Activated CD8-positive, alpha-beta memory T cell treated with anti-CD3 and anti-CD28 coated beads, Interleukin-2, amount 10 ng/mL, durations not matched to agents 7 days and 5 days (primary cell): ENCODE results near the gene FOSL1. TPM values are rescaled to one million over a fixed set of nuclear protein-coding genes. Genes with fewer than 3 reads are reported as not detected.

Experiments
- ATAC-seq: fragments of 150-1000 bp; cut with Tn5 transposase; one replicate; pipeline ENCODE4 v1.10.0; 2021; ENCODE audit warnings: moderate library complexity
- CTCF ChIA-PET: fragments of 350-600 bp; sonication (Branson Sonifier 250); formaldehyde crosslinking; loops from one replicate; lab custom pipeline; 2021; ENCODE audit warnings: antibody characterized with exemption; lab: Charles Lee
- DNase-seq: peaks from one replicate; pipeline ENCODE4 v3.0.0-alpha.2; 2020
- H3K27ac Mint-ChIP-seq: one replicate; pipeline ENCODE4 v1.8.0; 2021; ENCODE audit warnings: mild to moderate bottlenecking, mixed read lengths
- H3K27me3 Mint-ChIP-seq: one replicate; pipeline ENCODE4 v1.8.0; 2021; ENCODE audit warnings: mixed read lengths
- H3K36me3 Mint-ChIP-seq: one replicate; pipeline ENCODE4 v1.8.0; 2021; ENCODE audit warnings: mild to moderate bottlenecking, mixed read lengths
- H3K4me1 Mint-ChIP-seq: one replicate; pipeline ENCODE4 v1.8.0; 2021; ENCODE audit warnings: mixed read lengths
- H3K4me3 Mint-ChIP-seq: one replicate; pipeline ENCODE4 v1.8.0; 2021; ENCODE audit warnings: mild to moderate bottlenecking, moderate library complexity, mixed read lengths
- H3K9me3 Mint-ChIP-seq: one replicate; pipeline ENCODE4 v1.8.0; 2022; ENCODE audit warnings: low read depth, mixed read lengths
- total RNA-seq, 2 experiments: library from RNA; stranded (reverse); gene quantifications; one replicate each; pipeline ENCODE4 v1.2.3, GENCODE V29; 2021

The FOSL1 gene
- total RNA-seq, 2 experiments from 2014 or later: 2.7 to 6.0 TPM

DNA sequence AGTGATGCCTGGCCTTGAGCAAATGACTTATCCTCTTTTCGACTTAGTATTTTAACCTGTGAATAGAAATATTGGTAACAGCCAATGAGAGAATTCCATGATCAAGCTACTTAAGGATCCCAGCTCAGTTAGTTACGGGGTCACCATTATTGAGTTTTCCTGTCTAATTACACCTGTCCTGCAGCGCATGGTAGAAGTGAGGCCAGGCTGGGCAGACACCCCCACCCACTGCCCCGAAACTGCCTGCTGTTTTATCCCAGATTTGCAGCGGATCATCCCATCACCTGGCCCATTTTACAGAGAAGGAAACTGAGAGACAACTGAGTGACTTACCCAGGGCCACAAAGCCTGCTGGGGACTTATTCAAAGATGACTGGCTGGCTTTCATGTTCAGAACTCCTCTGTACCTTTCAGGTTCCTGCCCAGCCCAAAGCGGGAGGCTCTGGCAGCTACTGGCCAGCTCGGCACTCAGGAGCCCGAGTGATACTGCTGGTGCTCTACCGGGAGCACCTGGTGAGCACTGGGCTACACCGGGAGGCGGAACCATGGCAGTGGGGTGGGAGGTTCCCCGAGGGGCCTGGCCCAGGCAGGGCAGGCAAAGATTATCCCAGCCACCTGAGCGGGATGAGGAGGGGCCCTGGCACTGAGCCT, 38.5 kb downstream of the FOSL1 start:
- peaks cover 33% of the 10 kb centered on the region for H3K36me3 Mint-ChIP-seq
- peak overlapping the region; percentile 99 for H3K27ac Mint-ChIP-seq
- peaks cover 30% of the 10 kb centered on the region for H3K4me1 Mint-ChIP-seq
- CTCF ChIA-PET: interaction anchor here (0.8 to 27.4 kb wide), 12 partner anchors 10 to 183 kb away, joined by 3 to 710 read pairs (median 6); partner anchors contain the start of genes AP5B1, BANF1, CCDC85B and CTSW
- H3K27me3 Mint-ChIP-seq: no peaks in the 10 kb centered on the region
- H3K4me3 Mint-ChIP-seq: peak overlapping the region; percentile 91
- no peaks in the 10 kb centered on the region for H3K9me3 Mint-ChIP-seq
- no peak for ATAC-seq
- DNase-seq: no peak

DNA sequence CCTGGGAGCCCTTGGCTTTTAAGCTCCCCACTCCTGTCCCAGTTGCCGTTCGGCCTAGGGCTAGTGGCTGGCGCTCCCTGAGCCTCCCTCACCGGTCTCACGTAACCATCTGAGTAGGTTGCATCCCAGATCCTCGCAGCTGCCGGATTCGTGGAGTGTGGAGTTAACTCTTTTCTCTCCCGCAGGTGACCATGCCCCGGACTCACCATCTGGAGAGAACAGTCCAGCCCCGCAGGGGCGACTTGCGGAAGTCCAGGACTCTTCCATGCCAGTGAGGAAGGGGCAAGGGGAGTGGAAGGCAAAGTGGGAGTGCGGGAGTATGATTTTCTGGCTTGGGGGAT, 39.1 kb downstream of the FOSL1 start:
- CTCF ChIA-PET: interaction anchor here (0.7 to 27.4 kb wide), 14 partner anchors 9 to 198 kb away, joined by 3 to 710 read pairs (median 4); partner anchors contain the start of genes AP5B1, BANF1, CCDC85B and CTSW
- H3K4me1 Mint-ChIP-seq: peaks cover 35% of the 10 kb centered on the region
- no peaks in the 10 kb centered on the region for H3K9me3 Mint-ChIP-seq
- peak overlapping the region; percentile 99 for H3K27ac Mint-ChIP-seq
- no peak for DNase-seq
- peak overlapping the region; percentile 91 for H3K4me3 Mint-ChIP-seq
- H3K27me3 Mint-ChIP-seq: no peaks in the 10 kb centered on the region
- no peak for ATAC-seq
- peaks cover 37% of the 10 kb centered on the region for H3K36me3 Mint-ChIP-seq

DNA sequence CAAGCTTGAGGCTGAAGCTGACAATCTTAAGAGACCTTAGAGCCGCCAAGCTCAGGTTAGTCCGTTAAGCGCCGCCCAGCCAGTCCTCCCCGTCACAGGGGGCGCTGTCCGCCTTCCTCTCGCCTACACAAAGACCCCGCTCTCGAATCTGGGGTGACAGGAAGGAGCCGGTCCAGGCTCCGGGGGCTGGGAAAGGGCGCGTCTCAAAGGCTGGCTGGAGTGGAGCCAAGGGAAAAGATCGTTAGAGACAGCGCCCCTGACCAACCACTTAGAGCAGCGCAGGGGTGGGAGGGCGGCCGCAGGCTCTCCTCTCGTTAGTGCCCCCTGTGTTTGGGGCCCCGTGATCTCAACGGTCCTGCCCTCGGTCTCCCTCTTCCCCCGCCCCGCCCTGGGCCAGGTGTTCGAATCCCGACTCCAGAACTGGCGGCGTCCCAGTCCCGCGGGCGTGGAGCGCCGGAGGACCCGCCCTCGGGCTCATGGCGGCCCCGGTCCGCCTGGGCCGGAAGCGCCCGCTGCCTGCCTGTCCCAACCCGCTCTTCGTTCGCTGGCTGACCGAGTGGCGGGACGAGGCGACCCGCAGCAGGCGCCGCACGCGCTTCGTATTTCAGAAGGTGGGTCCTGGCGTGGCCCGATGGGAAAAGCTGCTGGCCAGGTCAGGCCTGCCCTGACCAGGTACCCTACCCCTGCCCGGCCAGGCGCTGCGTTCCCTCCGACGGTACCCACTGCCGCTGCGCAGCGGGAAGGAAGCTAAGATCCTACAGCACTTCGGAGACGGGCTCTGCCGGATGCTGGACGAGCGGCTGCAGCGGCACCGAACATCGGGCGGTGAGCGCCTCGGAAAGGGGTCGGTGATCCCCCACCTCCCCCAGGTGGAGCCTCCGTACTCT, 39.7 kb downstream of the FOSL1 start, which contains the start of gene MUS81:
Gene MUS81, plus strand, starts transcription at position 156 of the 887 bp plus-strand sequence. Its CDS starts 321 bp downstream, at position 477.
- H3K27me3 Mint-ChIP-seq: no peaks in the 10 kb centered on the region
- H3K4me3 Mint-ChIP-seq: peak within 1 kb of the TSS; percentile 91
- ATAC-seq (peak; percentile 32), DNase-seq (peak; percentile 98)
- H3K4me1 Mint-ChIP-seq: peaks cover 41% of the 10 kb centered on the region
- H3K9me3 Mint-ChIP-seq: no peaks in the 10 kb centered on the region
- H3K36me3 Mint-ChIP-seq: peaks cover 43% of the 10 kb centered on the region
- H3K27ac Mint-ChIP-seq: peak within 1 kb of the TSS; percentile 99
- CTCF ChIA-PET: interaction anchor here (0.7 to 27.4 kb wide), 35 partner anchors 9 to 361 kb away, joined by 3 to 710 read pairs (median 4); partner anchors contain the start of genes AP5B1, BANF1, CCDC85B and CTSW

DNA sequence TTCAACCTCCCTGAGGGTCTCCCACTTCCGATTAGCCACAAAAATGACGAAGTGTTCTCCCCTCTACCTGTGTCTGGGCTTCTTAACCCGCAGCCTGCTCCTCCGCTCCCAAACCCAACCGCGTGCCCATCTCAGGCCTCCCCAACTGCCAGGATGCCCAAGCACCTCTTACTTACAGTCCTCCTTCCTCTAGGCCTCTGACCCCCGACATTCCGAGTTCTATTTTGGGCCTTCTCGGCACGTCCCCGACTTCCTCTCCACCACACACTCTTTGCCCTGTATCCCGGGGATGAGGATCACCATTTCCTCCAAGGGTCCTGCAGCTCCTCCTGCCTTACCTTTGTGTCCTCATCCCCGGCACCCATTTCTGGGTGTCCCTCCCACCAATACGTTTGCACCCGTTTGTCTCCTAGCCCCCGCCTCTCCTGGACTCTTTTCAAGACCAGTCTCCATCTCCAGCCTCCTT, 40.3 kb downstream of the FOSL1 start:
- ATAC-seq (peak; percentile 0), DNase-seq (no peak)
- Mint-ChIP-seq H3K27me3 (no peaks in the 10 kb centered on the region), H3K4me1 (peaks cover 46% of the 10 kb centered on the region), H3K4me3 (peak overlapping the region; percentile 91), H3K27ac (peak overlapping the region; percentile 99), H3K36me3 (peaks cover 42% of the 10 kb centered on the region), H3K9me3 (no peaks in the 10 kb centered on the region)
- CTCF ChIA-PET: interaction anchor here (0.7 to 27.4 kb wide), 29 partner anchors 9 to 360 kb away, joined by 3 to 710 read pairs (median 5); partner anchors contain the start of genes AP5B1, BANF1, CCDC85B and CTSW

DNA sequence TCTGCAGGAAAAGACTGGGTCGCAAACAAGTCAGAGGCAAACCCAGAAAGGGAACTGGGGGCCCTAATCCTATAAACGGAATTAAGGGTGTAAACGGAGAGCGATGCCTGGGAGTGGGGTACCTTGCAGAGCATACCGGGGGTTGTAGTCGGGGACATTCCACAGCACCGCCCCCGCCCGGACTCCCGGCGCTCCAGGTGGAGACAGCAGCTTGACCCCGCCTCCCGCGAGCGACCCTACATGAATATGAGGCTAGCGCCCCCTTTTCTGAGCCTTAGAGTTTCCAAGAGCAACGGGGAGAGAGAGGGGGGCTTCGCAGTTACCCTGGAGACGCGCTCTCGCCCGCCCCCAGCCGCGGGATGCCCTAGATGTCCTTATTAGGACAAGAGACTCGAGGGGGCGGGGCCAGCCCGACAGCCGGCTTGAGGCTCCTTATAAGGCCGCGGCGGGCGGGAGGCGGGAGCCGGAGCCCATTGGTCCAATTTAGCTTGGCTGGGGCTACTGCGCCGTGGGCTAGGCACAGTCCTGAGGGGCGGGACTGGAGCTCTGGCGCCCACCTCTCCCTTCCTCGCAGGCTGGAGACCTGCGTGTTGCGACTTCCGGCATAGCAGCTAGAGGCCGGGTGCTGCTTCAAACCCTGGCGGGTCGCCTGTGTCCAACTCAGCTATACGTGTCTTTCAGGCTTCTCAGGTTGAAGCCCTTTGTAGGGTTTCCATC, 40.9 kb downstream of the FOSL1 start:
- CTCF ChIA-PET: interaction anchor here (0.8 to 27.4 kb wide), 28 partner anchors 9 to 360 kb away, joined by 3 to 710 read pairs (median 5); partner anchors contain the start of genes AP5B1, BANF1, CCDC85B and CTSW
- peak overlapping the region; percentile 91 for H3K4me3 Mint-ChIP-seq
- no peaks in the 10 kb centered on the region for H3K27me3 Mint-ChIP-seq
- peaks cover 48% of the 10 kb centered on the region for H3K36me3 Mint-ChIP-seq
- peaks cover 51% of the 10 kb centered on the region for H3K4me1 Mint-ChIP-seq
- peak overlapping the region; percentile 99 for H3K27ac Mint-ChIP-seq
- peak; percentile 100 for DNase-seq
- peak; percentile 71 for ATAC-seq
- H3K9me3 Mint-ChIP-seq: no peaks in the 10 kb centered on the region

DNA sequence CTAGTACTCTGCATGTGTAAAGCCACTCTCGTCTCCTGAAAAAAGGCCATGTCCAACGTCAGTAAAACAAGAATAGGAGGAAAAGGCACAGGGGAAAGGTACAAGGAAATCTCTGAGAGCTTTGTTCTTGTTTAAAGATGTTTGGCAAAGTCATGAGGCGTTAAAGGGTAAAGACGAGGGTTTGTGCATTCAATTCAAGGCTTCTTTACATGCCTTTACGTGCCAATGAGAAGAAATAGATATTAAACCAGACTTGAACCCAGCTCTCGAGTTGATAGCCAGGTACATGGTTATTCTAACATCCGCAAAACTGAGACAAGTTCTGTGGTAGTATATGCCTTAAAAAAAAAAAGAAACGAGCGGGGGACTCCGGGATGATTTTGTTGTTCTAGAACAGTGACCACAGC, 41.5 kb downstream of the FOSL1 start:
- CTCF ChIA-PET: interaction anchor here (0.8 to 27.4 kb wide), 10 partner anchors 10 to 286 kb away, joined by 3 to 710 read pairs (median 14); partner anchors contain the start of genes AP5B1, CCDC85B, CTSW and EFEMP2
- peaks cover 52% of the 10 kb centered on the region for H3K4me1 Mint-ChIP-seq

DNA sequence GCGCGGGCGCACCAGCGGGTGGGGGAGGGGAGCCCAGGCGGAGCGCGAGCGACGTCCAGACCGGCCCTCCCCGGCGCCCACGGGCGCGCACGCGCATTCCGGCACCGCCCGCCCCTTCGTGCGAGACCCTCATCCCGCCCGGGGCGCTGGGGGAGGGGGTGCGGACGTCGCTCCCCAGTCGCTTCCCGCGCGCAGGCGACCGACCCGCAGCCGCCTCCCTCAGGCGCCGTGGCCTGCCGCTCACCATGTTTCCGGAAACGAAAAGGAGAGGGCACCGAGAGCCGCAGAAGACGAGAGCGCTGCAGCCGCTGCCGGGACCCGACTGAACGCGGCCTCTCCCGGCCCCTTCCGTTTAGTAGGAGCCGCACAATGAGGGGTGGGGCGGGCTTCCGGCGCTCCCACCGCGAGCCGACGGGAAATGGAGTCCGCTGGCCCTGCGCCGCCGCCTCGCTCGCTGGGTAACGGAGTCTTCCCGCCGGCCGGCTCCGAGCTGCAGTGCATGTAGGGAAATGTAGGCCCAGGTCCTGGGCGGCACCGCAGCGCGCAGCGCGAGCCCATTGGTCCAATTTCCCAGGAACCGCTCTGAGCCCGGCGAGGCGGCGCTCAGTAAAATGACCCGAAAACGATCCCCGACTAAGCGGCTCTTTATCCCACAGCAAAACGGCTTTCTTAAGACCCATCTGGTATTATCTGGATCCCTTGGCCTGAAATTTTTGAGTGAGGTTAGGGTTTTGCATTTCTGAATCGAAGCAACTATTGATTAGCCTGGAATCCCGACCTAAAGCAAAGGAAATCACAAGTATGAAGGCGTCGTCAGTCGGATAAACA, 42.1 kb downstream of the FOSL1 start, which contains the start of gene CFL1:
Gene CFL1, minus strand, starts transcription at position 328 of the 828 bp plus-strand sequence. Its CDS starts 81 bp downstream, at position 247.
- Mint-ChIP-seq H3K27ac (peak within 1 kb of the TSS; percentile 99), H3K4me3 (peak within 1 kb of the TSS; percentile 91), H3K4me1 (peaks cover 47% of the 10 kb centered on the region), H3K9me3 (no peaks in the 10 kb centered on the region), H3K36me3 (peaks cover 53% of the 10 kb centered on the region), H3K27me3 (no peaks in the 10 kb centered on the region)
- CTCF ChIA-PET: interaction anchor here (0.8 to 27.4 kb wide), 9 partner anchors 9 to 150 kb away, joined by 3 to 710 read pairs (median 20); partner anchors contain the start of genes AP5B1, CCDC85B, CTSW and EFEMP2
- ATAC-seq: peak; percentile 63
- peak; percentile 99 for DNase-seq

More for the DNA sequence above, 41.5 kb downstream of the FOSL1 start:
- DNase-seq: no peak
- no peak for ATAC-seq
- no peaks in the 10 kb centered on the region for H3K9me3 Mint-ChIP-seq
- H3K27me3 Mint-ChIP-seq: no peaks in the 10 kb centered on the region
- peak overlapping the region; percentile 99 for H3K27ac Mint-ChIP-seq
- H3K4me3 Mint-ChIP-seq: peak overlapping the region; percentile 91
- H3K36me3 Mint-ChIP-seq: peaks cover 52% of the 10 kb centered on the region

DNA sequence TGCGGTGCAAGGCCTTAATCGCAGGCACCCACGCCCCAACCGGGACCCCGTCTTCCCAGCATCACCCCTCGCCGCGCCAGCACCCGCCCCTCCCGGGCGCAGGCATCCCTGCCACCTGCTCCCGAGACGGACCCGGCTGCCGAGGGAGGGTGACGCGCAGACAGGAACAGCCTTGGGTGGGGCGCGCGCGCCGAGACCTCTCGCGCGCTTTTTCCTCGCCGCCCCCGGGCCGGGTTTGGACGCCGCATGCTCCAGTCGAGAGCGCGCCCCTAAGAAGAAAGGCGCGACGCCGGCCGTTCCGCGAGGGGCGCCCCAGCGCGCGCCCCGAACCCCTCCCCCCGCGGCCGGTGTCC, 42.7 kb downstream of the FOSL1 start:
- CTCF ChIA-PET: interaction anchor here (3.0 to 27.4 kb wide), 5 partner anchors 14 to 146 kb away, joined by 20 to 710 read pairs (median 24); partner anchors contain the start of genes AP5B1, CCDC85B, CTSW and EFEMP2
- H3K27me3 Mint-ChIP-seq: no peaks in the 10 kb centered on the region
- peak; percentile 0 for ATAC-seq
- peaks cover 42% of the 10 kb centered on the region for H3K4me1 Mint-ChIP-seq
- peak overlapping the region; percentile 81 for H3K27ac Mint-ChIP-seq
- H3K4me3 Mint-ChIP-seq: peak overlapping the region; percentile 91
- no peaks in the 10 kb centered on the region for H3K9me3 Mint-ChIP-seq
- peaks cover 53% of the 10 kb centered on the region for H3K36me3 Mint-ChIP-seq
- peak; percentile 79 for DNase-seq

DNA sequence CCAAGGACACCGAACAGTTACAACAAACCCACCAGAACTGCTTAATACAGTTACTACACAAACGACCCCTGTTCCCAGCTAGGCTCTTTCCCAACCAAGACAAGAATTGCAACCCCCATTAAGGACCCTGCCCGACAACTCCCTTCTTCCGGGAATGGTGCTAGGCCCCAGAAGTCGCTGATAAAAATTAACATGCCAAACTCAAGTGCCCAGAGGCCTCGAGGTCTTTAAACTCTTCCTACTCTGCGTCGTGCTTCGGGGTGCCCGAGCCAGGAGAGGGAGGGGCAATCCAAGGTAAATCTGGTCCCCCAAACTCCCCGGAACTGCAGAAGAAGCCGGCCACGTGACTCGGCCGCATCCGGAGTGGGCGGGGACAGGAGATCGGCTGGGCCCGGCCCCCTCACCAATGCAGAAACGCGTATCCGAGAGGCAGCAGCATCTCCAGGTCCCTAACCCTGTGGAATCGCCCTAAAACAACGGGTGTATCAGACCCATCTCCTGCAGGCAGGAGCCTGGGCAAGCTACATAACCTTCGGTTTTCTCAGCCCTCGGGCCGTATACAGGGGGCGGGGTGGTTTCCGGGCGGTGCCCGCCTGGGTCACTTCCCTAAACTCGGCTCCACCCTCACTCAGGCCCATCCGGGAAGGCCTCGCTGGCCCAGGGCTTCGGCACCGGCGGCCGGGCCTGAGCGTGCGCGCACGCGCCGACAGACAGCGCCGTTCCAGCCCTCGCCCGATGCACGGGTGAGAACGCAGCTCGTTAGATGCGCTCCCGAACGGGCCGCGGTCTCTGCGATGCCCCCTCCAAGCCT, 43.3 kb downstream of the FOSL1 start:
- Mint-ChIP-seq H3K9me3 (peaks cover 2% of the 10 kb centered on the region), H3K27me3 (no peaks in the 10 kb centered on the region), H3K4me3 (peak overlapping the region; percentile 91), H3K4me1 (peaks cover 41% of the 10 kb centered on the region), H3K36me3 (peaks cover 57% of the 10 kb centered on the region), H3K27ac (peak overlapping the region; percentile 81)
- peak; percentile 6 for ATAC-seq
- peak; percentile 93 for DNase-seq
- CTCF ChIA-PET: interaction anchor here (27.4 kb wide), 1 partner anchor 34 kb away, joined by 710 read pairs; the partner anchor contains the start of genes CCDC85B, CTSW, FIBP and FOSL1

DNA sequence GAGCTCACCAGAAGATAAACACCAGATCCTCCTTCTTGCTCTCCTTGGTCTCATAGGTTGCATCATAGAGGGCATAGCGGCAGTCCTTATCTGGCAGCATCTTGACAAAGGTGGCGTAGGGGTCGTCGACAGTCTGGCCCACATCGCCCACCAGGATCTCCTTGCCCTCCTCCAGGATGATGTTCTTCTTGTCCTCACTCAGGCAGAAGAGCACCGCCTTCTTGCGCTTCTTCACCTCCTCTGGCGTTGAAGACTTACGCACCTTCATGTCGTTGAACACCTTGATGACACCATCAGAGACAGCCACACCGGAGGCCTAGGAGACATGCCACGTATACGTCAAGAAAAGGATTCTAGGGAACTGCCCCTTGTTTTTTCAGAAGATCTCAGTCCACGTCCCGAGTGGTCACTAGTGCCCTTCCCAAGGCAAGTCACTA, 44.2 kb downstream of the FOSL1 start:
- ATAC-seq: no peak
- peaks cover 33% of the 10 kb centered on the region for H3K4me1 Mint-ChIP-seq
- peaks cover 58% of the 10 kb centered on the region for H3K36me3 Mint-ChIP-seq
- CTCF ChIA-PET: interaction anchor here (27.4 kb wide), 1 partner anchor 35 kb away, joined by 710 read pairs; the partner anchor contains the start of genes CCDC85B, CTSW, FIBP and FOSL1
- peak overlapping the region; percentile 91 for H3K4me3 Mint-ChIP-seq
- peak overlapping the region; percentile 81 for H3K27ac Mint-ChIP-seq
- H3K9me3 Mint-ChIP-seq: peaks cover 2% of the 10 kb centered on the region
- no peak for DNase-seq
- H3K27me3 Mint-ChIP-seq: no peaks in the 10 kb centered on the region
